Adrenal gland (tissue), 12 donors: ENCODE results near the gene CLIP2. TPM values are rescaled to one million over a fixed set of nuclear protein-coding genes. Genes with fewer than 3 reads are reported as not detected.

Experiments used
- DNase-seq, 7 donors: peaks; one replicate each; pipeline ENCODE4 v3.0.0-alpha.2; 2019 to 2020
- H3K27ac ChIP-seq, 5 donors: fragments of 200-600 bp; sonication (generic) in 4 of 5; 1 replicate in 3 of 5; 2 replicates in 2 of 5; pipeline versions ENCODE4 v1.5.1 to v1.8.0; 2016 to 2020; ENCODE audit warnings: mild to moderate bottlenecking in 1 of 5
- H3K27me3 ChIP-seq: fragments of 200-600 bp; 2 replicates; pipeline ENCODE4 v1.8.0; 2021
- H3K36me3 ChIP-seq, 2 donors: fragments of 200-600 bp; replicated peaks in 1 of 2; 1 replicate in 1 of 2; 2 replicates in 1 of 2; pipeline versions ENCODE4 v1.5.1 to v1.8.0; 2018 to 2022
- H3K4me1 ChIP-seq, 2 donors: fragments of 200-600 bp; replicated peaks in 1 of 2; 1 replicate in 1 of 2; 2 replicates in 1 of 2; pipeline versions ENCODE4 v1.5.1 to v1.8.0; 2018 to 2021
- H3K4me3 ChIP-seq, 4 donors: fragments of 200-600 bp; sonication (generic) in 3 of 4; one replicate each; pipeline ENCODE4 v1.5.1; 2016 to 2018
- H3K9me3 ChIP-seq, 3 donors: fragments of 200-600 bp; sonication (generic) in 1 of 3; replicated peaks in 1 of 3; 1 replicate in 2 of 3; 2 replicates in 1 of 3; pipeline versions ENCODE4 v1.5.1 to v1.8.0; 2016 to 2021
- CTCF ChIP-seq, 6 experiments: fragments of 450-650 bp in 4 of 6; fragments of 200-600 bp in 2 of 6; sonication (generic) in 1 of 6; IDR thresholded peaks; 1 replicate in 5 of 6; 2 replicates in 1 of 6; pipeline versions ENCODE4 v1.5.1 to v1.8.0; 2016 to 2021; ENCODE audit warnings: antibody characterized with exemption in 6 of 6, mild to moderate bottlenecking in 2 of 6, moderate library complexity in 1 of 6
- POLR2A ChIP-seq, 2 donors: fragments of 450-650 bp; IDR thresholded peaks; one replicate each; pipeline ENCODE4 v1.6.1; 2017; ENCODE audit warnings: antibody characterized with exemption in 2 of 2, mild to moderate bottlenecking in 2 of 2, moderate library complexity in 1 of 2
- WGBS, 4 donors: extraction: QIAGEN DNeasy Blood & Tissue Kit in 2 of 4; methylation state at CpG; one replicate each; pipeline versions ENCODE4 v1.1.5 to v1.1.7; 2013 to 2017; 5-methylcytosine and 5-hydroxymethylcytosine counted together
- intact Hi-C, 2 donors: fragments of 100-400 bp; cut with DNase I; formaldehyde crosslinking; loops; one replicate each; pipeline versions ENCODE4 v1.14.1 to v1.15.0; 2022 to 2023
- polyA plus RNA-seq, 3 donors: library from polyadenylated mRNA; stranded (reverse); fragments of 200-250 nt in 2 of 3; fragments of 350-450 nt in 1 of 3; fragmentation: Illumina TruSeq in 1 of 3; extraction: RNeasy Lipid Tissue Mini Kit (QIAGEN cat#74804) in 1 of 3; gene quantifications; one replicate each; pipeline ENCODE4 v1.2.3, GENCODE V29; 2013 to 2014
- total RNA-seq, 9 donors: library from RNA; depleted of rRNA in 4 of 9; stranded (reverse); fragments of >200 nt in 4 of 9; fragments of 120-200 nt in 1 of 9; fragmentation: NEBNext Ultra II Directional in 1 of 9; extraction: Animal tissue kit (Norgen Biotek cat#: 25700) in 1 of 9; gene quantifications; one replicate each; pipeline versions ENCODE4 v1.1.0 to v1.2.4, GENCODE V29; 2013 to 2023
- donor health status: healthy with polysubstance abuse.
- donor health status: Bipolar disorder and iron deficiency.
- donor health status: DM: yes; HTN: yes; CAD: no.
- donor health status: DM: no; HTN: no; CAD: no.
- donor health status: DM: no; HTN: no; CAD: no.
- donor health status: DM: yes; HTN: yes; CAD: no.

Gene CLIP2
- total and polyA plus RNA-seq, 12 donors = 6.8 to 48.6 (median 25.6) TPM

GRCh38 chr7:74283858-74284447 is 5.3 kb upstream of the CLIP2 start:
- H3K4me3 ChIP-seq = no peak overlapping the region
- 65 to 83% (median 75%) methylated on average over 9 of the region's 9 CpGs for WGBS, 4 donors
- H3K27ac ChIP-seq = no peak overlapping the region
- TF ChIP-seq CTCF (IDR thresholded peaks at IDR 0.05) (no peak), POLR2A (IDR thresholded peaks at IDR 0.05) (no peak)
- H3K36me3 ChIP-seq = no peaks in the 10 kb centered on the region
- intact Hi-C loops = no loop called here
- H3K4me1 ChIP-seq = peaks cover 19 to 27% of the 10 kb centered on the region in 2 donors
- no peak for DNase-seq
- no peaks in the 10 kb centered on the region for H3K27me3 ChIP-seq
- no peaks in the 10 kb centered on the region for H3K9me3 ChIP-seq

GRCh38 chr7:74284781-74285259 is 4.4 kb upstream of the CLIP2 start:
- intact Hi-C loops = no loop called here
- peak in 1 of 7 donors; percentile 47 for DNase-seq
- Histone ChIP-seq H3K4me1 (peaks cover 16 to 22% of the 10 kb centered on the region in 2 donors), H3K9me3 (no peaks in the 10 kb centered on the region), H3K36me3 (no peaks in the 10 kb centered on the region), H3K27me3 (no peaks in the 10 kb centered on the region), H3K27ac (no peak overlapping the region), H3K4me3 (no peak overlapping the region)
- TF ChIP-seq POLR2A (IDR thresholded peaks at IDR 0.05) (no peak), CTCF (IDR thresholded peaks at IDR 0.05) (no peak)
- 52 to 59% (median 56%) methylated on average over 6 to 9 of the region's 9 CpGs for WGBS, 4 donors

- Histone ChIP-seq H3K9me3 (no peaks in the 10 kb centered on the region), H3K4me1 (peaks cover 17 to 23% of the 10 kb centered on the region in 2 donors), H3K27me3 (no peaks in the 10 kb centered on the region), H3K36me3 (no peaks in the 10 kb centered on the region), H3K27ac (no peak overlapping the region), H3K4me3 (no peak overlapping the region)
- intact Hi-C loops = no loop called here
- no peak for DNase-seq
- WGBS, 4 donors = 72 to 84% (median 77%) methylated on average over 11 of the region's 11 CpGs
- TF ChIP-seq POLR2A (IDR thresholded peaks at IDR 0.05) (no peak), CTCF (IDR thresholded peaks at IDR 0.05) (no peak)
Observed at GRCh38 chr7:74286131-74286530, 3.1 kb upstream of the CLIP2 start.

- Histone ChIP-seq H3K4me1 (peaks cover 17 to 26% of the 10 kb centered on the region in 2 donors), H3K36me3 (no peaks in the 10 kb centered on the region), H3K27me3 (no peaks in the 10 kb centered on the region), H3K4me3 (no peak overlapping the region), H3K27ac (no peak overlapping the region), H3K9me3 (no peaks in the 10 kb centered on the region)
- 74 to 89% (median 85%) methylated on average over 6 to 7 of the region's 7 CpGs for WGBS, 4 donors
- no peak for TF ChIP-seq CTCF (IDR thresholded peaks at IDR 0.05)
- no peak for TF ChIP-seq POLR2A (IDR thresholded peaks at IDR 0.05)
- intact Hi-C loops = no loop called here
- no peak for DNase-seq
Observed at GRCh38 chr7:74287303-74288033, 1.7 kb upstream of the CLIP2 start.
